ENCODE data around the gene C1orf53.

DNA sequence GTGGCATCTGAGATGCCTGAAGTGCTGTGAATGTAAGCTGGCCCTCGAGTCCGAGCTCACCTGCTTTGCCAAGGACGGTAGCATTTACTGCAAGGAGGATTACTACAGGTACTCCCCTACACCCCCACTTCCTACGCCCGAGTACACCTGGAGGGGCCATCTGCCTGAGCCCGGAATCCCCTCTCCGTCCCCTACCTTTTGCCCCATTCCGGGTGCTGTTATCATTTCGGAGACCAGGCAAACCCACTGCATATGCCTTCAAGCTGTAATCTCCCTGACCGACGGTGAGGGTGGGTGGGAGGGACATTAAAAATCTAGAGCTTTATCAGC is 17.6 kb downstream of the C1orf53 start:
- TF ChIP-seq FOS (IDR thresholded peaks at IDR 0.05; ENCODE audit: low read depth, low read length), result no peak
- TF ChIP-seq, protein P1, sequence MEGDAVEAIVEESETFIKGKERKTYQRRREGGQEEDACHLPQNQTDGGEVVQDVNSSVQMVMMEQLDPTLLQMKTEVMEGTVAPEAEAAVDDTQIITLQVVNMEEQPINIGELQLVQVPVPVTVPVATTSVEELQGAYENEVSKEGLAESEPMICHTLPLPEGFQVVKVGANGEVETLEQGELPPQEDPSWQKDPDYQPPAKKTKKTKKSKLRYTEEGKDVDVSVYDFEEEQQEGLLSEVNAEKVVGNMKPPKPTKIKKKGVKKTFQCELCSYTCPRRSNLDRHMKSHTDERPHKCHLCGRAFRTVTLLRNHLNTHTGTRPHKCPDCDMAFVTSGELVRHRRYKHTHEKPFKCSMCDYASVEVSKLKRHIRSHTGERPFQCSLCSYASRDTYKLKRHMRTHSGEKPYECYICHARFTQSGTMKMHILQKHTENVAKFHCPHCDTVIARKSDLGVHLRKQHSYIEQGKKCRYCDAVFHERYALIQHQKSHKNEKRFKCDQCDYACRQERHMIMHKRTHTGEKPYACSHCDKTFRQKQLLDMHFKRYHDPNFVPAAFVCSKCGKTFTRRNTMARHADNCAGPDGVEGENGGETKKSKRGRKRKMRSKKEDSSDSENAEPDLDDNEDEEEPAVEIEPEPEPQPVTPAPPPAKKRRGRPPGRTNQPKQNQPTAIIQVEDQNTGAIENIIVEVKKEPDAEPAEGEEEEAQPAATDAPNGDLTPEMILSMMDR (conservative IDR thresholded peaks at IDR 0.05; ENCODE audit: low read depth, low read length), result no peak
